Activated T-helper 2 cell treated with anti-CD3 and anti-CD28 coated beads, Interferon-gamma antibody, Interleukin-2, Interleukin-4, amounts not matched to agents 10 μg/mL and 5 μg/mL and 100 μg/mL, durations not matched to agents 14 hours and 24 hours and 36 hours (primary cell): ENCODE data around the gene ACOXL. TPM values are rescaled to one million over a fixed set of nuclear protein-coding genes. Genes with fewer than 3 reads are reported as not detected.

ENCODE experiments used
- DNase-seq: peaks from one replicate; pipeline ENCODE4 v3.0.0; 2021; ENCODE audit warnings: low spot score
- H3K27ac Mint-ChIP-seq: one replicate; pipeline ENCODE4 v1.8.0; 2021; ENCODE audit warnings: mixed read lengths
- H3K27me3 Mint-ChIP-seq: one replicate; pipeline ENCODE4 v1.8.0; 2021; ENCODE audit warnings: low read depth, mixed read lengths
- H3K36me3 Mint-ChIP-seq: one replicate; pipeline ENCODE4 v1.8.0; 2021; ENCODE audit warnings: low read depth, mixed read lengths
- H3K4me1 Mint-ChIP-seq: one replicate; pipeline ENCODE4 v1.8.0; 2021; ENCODE audit warnings: low read depth, mixed read lengths
- H3K4me3 Mint-ChIP-seq: one replicate; pipeline ENCODE4 v1.8.0; 2021; ENCODE audit warnings: low read depth, mild to moderate bottlenecking, moderate library complexity, mixed read lengths
- H3K9me3 Mint-ChIP-seq: one replicate; pipeline ENCODE4 v1.8.0; 2021; ENCODE audit warnings: mixed read lengths
- intact Hi-C: fragments of 100-400 bp; cut with micrococcal nuclease; formaldehyde crosslinking; loops from one replicate; pipeline ENCODE4 v1.15.1; 2023
- total RNA-seq: library from RNA; stranded (reverse); gene quantifications from 2 replicates; pipeline ENCODE4 v1.2.3, GENCODE V29; 2022

ACOXL gene
- total RNA-seq, 1 donor from 2014 or later = 1.6 TPM

DNA sequence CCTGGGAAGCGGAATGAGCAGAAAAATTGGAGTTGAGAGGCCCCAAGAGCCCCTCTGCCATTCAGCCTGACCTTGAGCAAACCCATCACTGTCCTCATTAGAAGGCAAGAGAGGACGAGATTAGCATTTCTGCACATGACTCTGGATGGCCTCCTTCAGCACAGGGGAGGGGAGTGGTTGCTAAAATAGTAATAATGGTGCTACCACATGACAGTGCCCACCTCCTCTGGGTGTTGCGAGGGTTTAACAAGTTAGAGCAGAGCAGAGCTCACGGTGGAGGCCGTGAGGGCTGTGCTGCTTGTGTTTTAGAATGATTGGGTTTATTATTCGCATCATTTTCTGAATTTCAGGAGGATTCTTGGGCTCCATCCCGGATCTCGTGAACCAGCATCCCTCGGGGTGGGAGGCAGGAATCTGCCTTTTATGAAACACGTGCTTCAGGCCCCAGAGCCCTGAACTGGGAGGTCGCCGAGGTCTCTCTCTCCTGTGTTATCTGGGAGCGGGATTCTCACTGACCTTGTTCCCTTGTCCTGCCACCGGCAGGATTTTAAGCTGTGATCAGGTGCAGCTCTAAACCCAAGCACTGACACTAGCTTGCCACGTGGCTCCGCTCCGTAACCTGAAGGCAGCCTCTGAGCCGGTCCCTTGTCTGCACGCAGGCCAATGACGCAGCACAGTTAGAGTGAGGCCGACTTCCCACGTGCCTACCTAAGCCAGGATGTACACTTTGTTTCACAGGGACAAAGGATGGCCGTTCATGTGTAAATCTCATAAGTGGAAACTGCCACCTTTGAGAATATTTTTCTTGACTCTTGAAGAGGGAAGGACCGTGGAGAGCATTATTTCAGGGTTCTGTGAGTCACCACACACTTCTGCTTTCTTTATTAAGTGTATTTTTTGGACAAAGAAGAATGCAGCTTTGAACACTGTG, 142.3 kb downstream of the ACOXL start:
- peaks cover 38% of the 10 kb centered on the region for H3K4me1 Mint-ChIP-seq
- peaks cover 15% of the 10 kb centered on the region for H3K9me3 Mint-ChIP-seq
- intact Hi-C loops = no loop called here
- no peak overlapping the region for H3K4me3 Mint-ChIP-seq
- DNase-seq = no peak
- no peak overlapping the region for H3K27ac Mint-ChIP-seq
- peaks cover 9% of the 10 kb centered on the region for H3K36me3 Mint-ChIP-seq
- H3K27me3 Mint-ChIP-seq = peaks cover 30% of the 10 kb centered on the region

DNA sequence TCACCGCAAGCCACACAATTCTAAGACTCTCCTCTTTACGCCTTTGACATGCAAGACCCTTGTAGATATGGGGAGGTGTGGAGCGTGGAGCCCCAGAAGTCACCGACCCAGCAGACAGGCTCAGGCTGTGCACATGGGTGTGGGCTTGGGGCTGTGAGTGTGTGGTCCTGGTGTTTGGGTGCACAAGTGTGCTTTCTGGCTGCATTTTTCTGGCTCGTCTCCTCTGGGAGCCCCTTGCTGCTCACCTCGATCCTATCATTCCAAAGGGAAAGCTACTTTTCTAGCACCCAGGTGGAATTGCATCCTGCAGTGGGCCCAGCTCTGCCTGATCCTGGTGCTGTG, 143.0 kb downstream of the ACOXL start:
- Mint-ChIP-seq H3K4me1 (peaks cover 35% of the 10 kb centered on the region), H3K27ac (no peak overlapping the region), H3K4me3 (no peak overlapping the region), H3K27me3 (peaks cover 34% of the 10 kb centered on the region), H3K36me3 (peaks cover 9% of the 10 kb centered on the region), H3K9me3 (peaks cover 15% of the 10 kb centered on the region)
- DNase-seq = no peak
- intact Hi-C loops = no loop called here

DNA sequence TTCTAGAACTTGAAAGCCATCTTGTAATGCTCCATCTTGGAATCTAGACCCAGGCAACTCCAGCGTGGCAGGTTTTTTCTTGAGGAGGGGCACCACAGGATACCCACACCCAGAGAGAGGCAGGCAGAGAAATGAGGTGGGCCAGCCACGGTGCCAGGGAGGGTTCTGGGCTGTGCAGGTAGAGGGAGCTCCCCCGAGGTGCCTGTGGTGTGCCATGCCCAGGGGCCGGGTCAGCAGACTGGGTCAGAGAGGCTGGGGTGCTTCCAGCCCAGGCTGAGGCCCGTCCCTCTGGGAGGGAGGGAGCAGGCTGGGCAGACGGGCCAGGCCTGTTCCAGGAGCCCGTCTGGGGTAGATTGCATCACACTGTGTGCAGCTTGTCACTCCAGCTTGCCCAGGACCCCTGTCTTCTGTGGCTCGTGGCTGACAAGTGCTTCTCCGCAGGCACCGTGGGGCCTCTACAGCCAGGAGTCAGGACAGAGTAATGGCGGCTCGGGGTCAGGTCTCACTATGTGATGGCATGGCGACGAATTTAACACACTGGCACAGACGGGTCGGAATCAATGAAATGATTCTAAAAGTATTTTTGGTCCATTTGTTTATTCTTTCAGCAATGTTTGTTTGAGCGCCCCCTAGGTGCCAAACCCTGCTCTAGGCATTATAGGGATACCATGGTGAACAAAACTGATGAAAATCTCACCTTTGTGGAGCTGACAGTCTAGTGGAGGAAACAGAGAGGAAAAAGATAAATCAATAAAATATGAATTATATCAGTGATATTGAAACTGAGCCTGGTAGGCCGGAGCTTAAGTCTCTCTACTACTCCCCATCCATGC, 144.0 kb downstream of the ACOXL start:
- Mint-ChIP-seq H3K27ac (no peak overlapping the region), H3K4me3 (no peak overlapping the region), H3K36me3 (peaks cover 9% of the 10 kb centered on the region), H3K27me3 (peaks cover 34% of the 10 kb centered on the region), H3K4me1 (peaks cover 28% of the 10 kb centered on the region), H3K9me3 (peaks cover 17% of the 10 kb centered on the region)
- no peak for DNase-seq
- intact Hi-C loops = no loop called here

DNA sequence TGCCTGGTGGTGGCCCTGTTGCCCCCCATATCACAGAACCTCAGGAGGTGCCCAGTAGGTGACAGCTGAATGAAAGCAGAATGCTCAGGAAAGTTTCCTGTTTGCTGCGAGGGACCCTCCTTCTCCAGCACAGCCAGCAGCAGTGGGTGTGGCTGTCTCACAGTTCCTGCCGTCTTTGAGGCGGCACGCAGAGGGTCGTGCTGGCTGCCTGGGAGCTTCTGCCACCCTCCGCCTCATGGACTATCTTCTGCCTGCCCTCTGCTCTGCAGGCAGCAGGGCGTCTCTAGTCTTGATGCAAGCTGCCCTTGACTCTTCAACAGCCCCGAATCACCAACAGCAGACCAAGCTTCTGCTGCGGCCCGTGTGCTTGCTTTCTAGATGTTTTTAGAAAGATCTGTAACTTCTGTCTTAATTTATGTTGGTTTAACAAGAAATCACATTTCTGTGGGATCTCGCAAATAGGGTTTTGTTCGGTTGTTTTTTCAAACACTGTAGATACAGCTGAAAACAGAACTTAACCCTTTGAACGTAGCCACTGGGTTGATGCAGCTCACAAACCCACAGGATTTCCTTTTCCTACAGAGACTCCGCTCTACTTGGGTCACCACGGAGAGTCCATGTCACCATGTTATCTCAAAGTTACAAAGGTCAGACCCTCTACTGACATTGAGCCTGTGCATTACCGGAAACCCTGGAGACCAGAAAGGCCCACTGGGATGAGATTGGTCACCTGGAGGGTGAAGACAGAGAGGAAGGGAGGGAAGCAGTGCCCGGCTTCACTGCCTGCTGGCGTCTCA, 144.9 kb downstream of the ACOXL start:
- Mint-ChIP-seq H3K4me1 (peaks cover 28% of the 10 kb centered on the region), H3K27ac (no peak overlapping the region), H3K27me3 (peaks cover 41% of the 10 kb centered on the region), H3K36me3 (peaks cover 13% of the 10 kb centered on the region), H3K4me3 (no peak overlapping the region), H3K9me3 (peaks cover 25% of the 10 kb centered on the region)
- no peak for DNase-seq
- intact Hi-C loops = no loop called here

DNA sequence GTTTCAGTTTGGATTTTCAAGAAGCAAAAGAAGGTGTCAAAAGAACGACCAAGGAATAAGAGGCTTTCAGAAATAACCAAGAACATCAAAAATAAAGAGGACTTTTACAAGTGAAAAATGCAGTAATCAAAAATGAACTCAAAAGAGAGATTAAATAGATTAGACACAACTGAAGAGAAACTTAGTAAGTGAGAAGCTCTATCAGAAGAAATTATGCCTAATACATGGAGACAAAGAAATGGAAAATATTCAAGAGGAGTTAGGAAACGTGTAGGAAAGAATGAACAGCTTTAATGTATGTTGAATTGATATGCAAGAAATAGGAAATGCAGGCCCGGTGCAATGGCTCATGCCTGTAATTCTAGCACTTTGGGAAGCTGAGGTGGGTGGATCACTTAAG, 145.8 kb downstream of the ACOXL start:
- Mint-ChIP-seq H3K9me3 (peaks cover 26% of the 10 kb centered on the region), H3K4me3 (no peak overlapping the region), H3K36me3 (peaks cover 13% of the 10 kb centered on the region), H3K4me1 (peaks cover 20% of the 10 kb centered on the region), H3K27ac (no peak overlapping the region), H3K27me3 (peaks cover 41% of the 10 kb centered on the region)
- DNase-seq = no peak
- intact Hi-C loops = no loop called here

DNA sequence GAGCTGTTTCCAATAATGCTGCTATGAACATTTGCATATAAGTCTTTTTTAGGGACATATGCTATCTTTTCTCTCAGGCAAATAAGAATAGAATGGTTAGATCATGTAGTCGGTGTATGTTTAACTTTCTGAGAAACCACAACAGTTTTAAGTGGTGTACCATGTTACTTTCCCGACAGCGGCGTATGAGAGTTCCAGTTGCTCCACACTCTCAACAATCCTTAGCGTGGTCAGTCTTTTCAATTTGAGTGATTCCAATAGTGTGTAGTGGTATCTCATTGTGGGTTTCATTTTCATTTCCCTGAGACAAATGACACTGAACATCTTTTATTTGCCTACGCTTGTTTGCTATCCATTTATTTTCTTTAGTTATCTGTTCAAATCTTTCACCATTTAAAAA, 149.5 kb downstream of the ACOXL start:
- no peak for DNase-seq
- H3K4me3 Mint-ChIP-seq = no peak overlapping the region
- no peak overlapping the region for H3K27ac Mint-ChIP-seq
- H3K4me1 Mint-ChIP-seq = peaks cover 13% of the 10 kb centered on the region
- H3K9me3 Mint-ChIP-seq = peaks cover 26% of the 10 kb centered on the region
- intact Hi-C loops = loop anchor here (1.0 to 5.0 kb wide), 5 partner anchors 16 to 210 kb away; no protein-coding TSS in a partner anchor
- peaks cover 13% of the 10 kb centered on the region for H3K36me3 Mint-ChIP-seq
- H3K27me3 Mint-ChIP-seq = peaks cover 46% of the 10 kb centered on the region

DNA sequence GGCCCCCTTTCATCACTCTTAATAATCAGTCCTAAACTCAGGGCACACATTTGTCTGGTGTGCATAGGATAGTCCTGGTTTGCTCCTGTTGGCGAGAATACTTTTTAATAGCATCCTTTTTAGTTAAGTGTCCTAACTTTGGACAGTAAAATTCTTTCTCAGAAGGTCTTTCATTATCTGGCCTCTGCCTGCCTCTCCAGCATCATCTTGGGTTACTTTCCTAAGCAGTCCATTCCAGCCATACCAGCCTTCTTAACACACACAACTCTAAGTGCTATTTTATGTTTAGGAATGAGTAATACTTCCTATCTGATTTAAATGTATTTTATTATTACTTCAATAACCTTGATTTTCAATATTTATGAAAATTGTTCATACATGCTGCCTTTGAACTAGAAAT, 151.0 kb downstream of the ACOXL start:
- peaks cover 8% of the 10 kb centered on the region for H3K36me3 Mint-ChIP-seq
- peaks cover 20% of the 10 kb centered on the region for H3K9me3 Mint-ChIP-seq
- H3K27me3 Mint-ChIP-seq = peaks cover 53% of the 10 kb centered on the region
- H3K4me3 Mint-ChIP-seq = no peak overlapping the region
- no peak overlapping the region for H3K27ac Mint-ChIP-seq
- peaks cover 9% of the 10 kb centered on the region for H3K4me1 Mint-ChIP-seq
- intact Hi-C loops = loop anchor here (2.0 to 5.0 kb wide), 3 partner anchors 37 to 209 kb away; no protein-coding TSS in a partner anchor
- no peak for DNase-seq

DNA sequence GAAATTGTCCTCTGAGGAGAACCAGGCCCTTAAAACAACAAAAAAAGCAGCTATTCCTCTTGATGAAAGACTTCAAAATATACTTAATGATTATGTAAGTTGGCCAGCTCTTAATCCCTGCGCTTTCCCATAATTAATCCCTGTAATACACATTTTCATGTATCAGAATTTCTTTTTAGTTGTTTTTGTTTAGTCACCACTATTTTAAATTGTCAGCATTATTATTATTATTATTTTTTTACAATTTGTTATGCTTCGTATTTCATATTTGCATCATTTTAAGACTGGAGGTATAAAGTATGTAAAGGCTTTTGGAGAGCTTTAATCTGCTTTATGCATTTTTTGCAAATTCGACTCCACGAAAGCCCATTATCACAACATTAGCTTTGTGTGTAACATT, 152.9 kb downstream of the ACOXL start:
- H3K27ac Mint-ChIP-seq = no peak overlapping the region
- H3K4me3 Mint-ChIP-seq = no peak overlapping the region

DNA sequence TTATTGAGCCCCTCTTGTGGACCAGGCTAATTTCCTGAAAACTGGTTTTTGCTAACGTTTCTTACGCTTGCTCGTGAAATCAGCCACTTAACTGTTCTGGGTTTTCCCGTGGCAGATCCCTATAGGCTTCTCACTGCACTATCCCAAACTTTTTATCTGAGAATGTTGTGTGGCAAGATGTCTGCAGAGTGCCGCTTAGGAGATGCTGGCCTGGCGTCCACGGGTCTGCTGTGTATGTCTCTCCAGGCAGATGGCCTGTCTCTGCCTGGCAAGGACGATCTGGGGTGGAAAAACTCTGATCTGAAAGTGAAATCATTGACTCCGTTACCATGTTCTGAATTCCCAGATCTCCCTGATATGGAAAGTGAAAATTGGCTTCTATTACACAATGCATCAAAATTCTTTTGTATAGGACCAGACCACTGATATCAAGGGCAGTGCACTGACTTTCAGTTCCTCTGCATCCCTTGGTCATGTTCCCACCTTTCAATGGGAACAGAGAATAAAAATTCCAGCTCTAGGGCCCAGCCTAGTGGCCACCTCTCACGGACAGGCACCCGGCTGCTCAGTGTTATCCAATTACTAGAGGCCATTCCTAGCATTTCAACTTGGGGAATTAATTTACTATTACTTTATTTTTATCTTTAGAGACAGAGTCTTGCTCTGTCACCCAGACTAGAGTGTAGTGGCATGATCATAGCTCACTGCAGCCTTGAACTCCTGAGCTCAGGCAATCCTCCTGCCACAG, 154.6 kb downstream of the ACOXL start:
- no peak for DNase-seq
- Mint-ChIP-seq H3K4me3 (no peak overlapping the region), H3K27me3 (peaks cover 59% of the 10 kb centered on the region), H3K4me1 (peaks cover 3% of the 10 kb centered on the region), H3K9me3 (peaks cover 8% of the 10 kb centered on the region), H3K36me3 (no peaks in the 10 kb centered on the region), H3K27ac (no peak overlapping the region)
- intact Hi-C loops = no loop called here

More for the DNA sequence above, 152.9 kb downstream of the ACOXL start:
- peaks cover 9% of the 10 kb centered on the region for H3K4me1 Mint-ChIP-seq
- peaks cover 14% of the 10 kb centered on the region for H3K9me3 Mint-ChIP-seq
- peaks cover 55% of the 10 kb centered on the region for H3K27me3 Mint-ChIP-seq
- peaks cover 4% of the 10 kb centered on the region for H3K36me3 Mint-ChIP-seq
- no peak for DNase-seq
- intact Hi-C loops = no loop called here

DNA sequence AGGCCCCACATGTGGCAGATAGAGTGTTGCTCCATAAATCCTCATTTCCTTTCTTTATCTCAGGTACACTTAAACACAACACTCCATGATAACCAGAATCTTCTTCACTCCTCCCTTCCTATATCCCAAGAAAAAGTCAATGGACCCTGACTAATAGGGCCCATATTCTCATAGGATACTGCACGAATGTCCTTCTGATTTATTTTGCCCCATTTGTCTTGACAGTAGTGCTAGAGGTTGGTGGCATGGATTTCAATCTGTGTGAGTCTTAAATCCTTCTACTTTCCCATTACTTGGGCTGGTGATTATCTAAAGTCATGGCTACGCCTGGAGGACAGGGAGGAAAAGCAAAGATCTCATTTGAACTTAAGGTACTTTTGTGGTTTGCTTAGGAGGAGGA, 156.0 kb downstream of the ACOXL start:
- Mint-ChIP-seq H3K27me3 (peaks cover 59% of the 10 kb centered on the region), H3K4me1 (no peaks in the 10 kb centered on the region), H3K27ac (no peak overlapping the region), H3K4me3 (no peak overlapping the region), H3K36me3 (no peaks in the 10 kb centered on the region), H3K9me3 (peaks cover 5% of the 10 kb centered on the region)
- DNase-seq = no peak
- intact Hi-C loops = no loop called here

DNA sequence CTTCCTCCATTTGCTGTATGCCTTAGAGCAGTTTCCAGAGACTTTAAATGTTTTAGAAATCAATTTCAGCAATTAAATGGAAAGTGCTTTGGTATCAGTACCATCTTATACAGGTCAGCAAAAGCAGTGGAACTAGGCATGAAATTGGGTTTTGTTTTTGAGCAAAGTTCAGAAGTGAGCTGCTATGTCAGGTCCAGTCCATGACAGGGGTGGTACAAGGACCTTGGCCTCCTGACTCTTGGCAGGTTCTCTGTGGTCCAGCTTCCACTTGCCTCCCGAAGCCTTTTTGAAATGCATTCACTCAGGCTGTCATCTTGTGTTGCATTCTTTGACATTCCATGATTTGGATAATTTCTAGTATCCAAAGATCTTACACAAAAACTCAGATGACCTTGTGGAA, 159.3 kb downstream of the ACOXL start:
- DNase-seq = no peak
- Mint-ChIP-seq H3K36me3 (no peaks in the 10 kb centered on the region), H3K4me1 (no peaks in the 10 kb centered on the region), H3K27me3 (peaks cover 66% of the 10 kb centered on the region), H3K4me3 (no peak overlapping the region), H3K27ac (no peak overlapping the region), H3K9me3 (peaks cover 19% of the 10 kb centered on the region)
- intact Hi-C loops = no loop called here

DNA sequence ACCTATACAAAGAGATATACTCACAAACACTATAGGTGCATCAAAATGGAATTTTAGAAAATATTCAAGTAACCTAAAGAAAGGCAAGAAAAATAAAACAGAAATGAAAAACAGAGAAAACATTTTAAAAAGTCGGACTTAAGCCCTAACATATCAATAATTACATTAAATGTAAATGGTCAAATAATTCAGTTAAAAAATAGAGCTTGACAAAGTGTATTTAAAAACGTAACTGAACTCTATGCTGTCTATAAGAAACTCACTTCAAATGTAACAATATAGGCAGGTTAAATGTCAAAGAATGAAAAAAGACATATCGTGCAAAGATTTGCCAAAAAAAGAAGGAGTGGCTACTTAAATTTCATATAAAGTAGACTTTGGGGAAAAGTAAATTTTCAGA, 163.9 kb downstream of the ACOXL start:
- intact Hi-C loops = no loop called here
- H3K27ac Mint-ChIP-seq = no peak overlapping the region
- no peak overlapping the region for H3K4me3 Mint-ChIP-seq
- H3K4me1 Mint-ChIP-seq = no peaks in the 10 kb centered on the region
- no peak for DNase-seq
- no peaks in the 10 kb centered on the region for H3K36me3 Mint-ChIP-seq
- peaks cover 18% of the 10 kb centered on the region for H3K9me3 Mint-ChIP-seq
- H3K27me3 Mint-ChIP-seq = peaks cover 57% of the 10 kb centered on the region
